UCSD-AML1 (cell line): Measurements from ENCODE around the gene KLHDC7B.
A peak's percentile ranks its signal among the peaks of the same experiment; 100 is the strongest.

ENCODE experiments used
- DNase-seq: peaks from one replicate; lab custom pipeline; 2025; ENCODE audit not compliant: unreplicated experiment; lab: John Stamatoyannopoulos, UW

Gene KLHDC7B

DNA sequence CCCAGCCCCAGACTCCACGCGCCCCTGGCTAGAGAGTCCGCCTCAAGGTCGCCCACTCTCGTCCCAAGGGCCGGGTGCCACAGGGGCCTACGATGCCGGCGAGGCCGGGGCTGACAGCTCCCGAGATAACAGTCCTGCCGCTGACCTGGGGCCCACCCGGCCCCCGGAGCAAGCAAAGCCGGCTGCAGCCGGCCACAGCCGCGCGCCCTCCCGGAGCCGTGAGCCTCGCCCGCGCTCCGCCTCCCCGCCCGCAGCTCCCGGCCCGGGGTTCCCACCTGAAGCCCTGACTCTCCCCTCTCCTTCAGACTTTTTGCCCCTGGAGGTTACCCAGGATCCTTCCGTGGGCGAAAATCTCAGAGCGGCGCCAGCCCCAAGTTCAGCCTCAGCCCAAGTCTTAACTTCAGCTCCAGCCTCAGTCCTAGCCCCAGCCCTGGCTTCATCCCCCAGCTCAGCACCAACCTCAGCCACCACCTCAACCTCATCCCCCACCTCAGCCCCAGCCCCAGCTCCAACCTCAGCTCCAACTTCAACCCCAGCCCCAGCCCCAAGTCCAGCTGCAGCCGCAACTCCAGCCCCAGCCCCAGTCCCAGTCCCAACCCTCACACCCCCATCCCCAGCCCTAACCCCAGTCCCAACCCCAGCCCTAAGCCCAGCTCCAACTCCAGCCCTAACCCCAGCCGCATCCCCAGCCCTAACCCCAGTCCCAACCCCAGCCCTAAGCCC, 1.7 kb downstream of the KLHDC7B start:
- DNase-seq: no peak

DNA sequence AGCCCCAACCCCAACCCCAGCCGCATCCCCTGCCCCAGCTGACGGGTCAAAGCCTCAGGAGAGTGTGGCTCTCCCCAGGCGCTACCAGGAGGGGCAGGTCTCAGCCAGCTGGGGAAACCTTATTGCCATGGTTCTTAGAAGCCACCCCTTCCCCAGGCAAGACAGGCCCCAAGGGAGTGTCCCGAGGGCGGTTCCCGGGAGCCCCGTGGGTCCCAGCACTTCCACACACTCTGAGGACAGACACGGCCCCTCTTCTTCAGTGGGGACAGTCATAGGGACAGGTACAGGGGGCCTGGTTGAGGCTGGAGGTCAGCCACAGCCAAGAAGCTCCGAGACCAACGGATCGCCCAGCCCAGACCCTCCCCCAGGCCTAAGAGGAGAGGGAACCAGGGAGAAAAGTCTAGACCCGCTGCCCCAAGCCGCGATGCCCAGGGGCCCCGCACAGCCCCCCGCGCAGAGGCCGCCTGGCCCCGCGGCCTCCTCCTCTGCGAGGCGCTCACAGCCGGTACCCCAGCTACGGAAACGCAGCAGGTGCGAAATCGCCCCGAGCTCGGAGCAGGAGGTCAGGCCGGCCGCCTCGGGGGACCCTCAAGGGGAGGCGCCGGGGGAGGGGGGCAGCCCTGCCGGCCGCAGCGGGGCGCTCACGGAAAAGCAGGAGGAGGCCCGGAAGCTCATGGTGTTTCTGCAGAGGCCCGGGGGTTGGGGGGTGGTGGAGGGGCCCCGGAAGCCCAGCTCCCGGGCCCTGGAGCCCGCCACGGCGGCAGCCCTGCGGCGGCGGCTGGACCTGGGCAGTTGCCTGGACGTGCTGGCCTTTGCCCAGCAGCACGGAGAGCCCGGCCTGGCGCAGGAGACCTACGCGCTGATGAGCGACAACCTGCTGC, 2.6 kb downstream of the KLHDC7B start:
- no peak for DNase-seq

DNA sequence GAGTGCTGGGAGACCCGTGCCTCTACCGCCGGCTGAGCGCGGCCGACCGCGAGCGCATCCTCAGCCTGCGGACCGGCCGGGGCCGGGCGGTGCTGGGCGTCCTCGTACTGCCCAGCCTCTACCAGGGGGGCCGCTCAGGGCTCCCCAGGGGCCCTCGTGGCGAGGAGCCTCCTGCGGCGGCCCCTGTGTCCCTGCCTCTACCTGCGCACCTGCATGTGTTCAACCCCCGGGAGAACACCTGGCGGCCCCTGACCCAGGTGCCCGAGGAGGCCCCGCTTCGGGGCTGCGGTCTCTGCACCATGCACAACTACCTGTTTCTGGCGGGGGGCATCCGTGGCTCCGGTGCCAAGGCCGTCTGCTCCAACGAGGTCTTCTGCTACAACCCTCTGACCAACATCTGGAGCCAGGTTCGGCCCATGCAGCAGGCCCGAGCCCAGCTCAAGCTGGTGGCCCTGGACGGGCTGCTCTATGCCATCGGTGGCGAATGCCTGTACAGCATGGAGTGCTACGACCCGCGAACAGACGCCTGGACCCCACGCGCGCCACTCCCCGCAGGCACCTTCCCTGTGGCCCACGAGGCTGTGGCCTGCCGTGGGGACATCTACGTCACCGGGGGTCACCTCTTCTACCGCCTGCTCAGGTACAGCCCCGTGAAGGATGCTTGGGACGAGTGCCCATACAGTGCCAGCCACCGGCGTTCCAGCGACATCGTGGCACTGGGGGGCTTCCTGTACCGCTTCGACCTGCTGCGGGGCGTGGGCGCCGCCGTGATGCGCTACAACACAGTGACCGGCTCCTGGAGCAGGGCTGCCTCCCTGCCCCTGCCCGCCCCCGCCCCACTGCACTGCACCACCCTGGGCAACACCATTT, 3.5 kb downstream of the KLHDC7B start:
- no peak for DNase-seq

DNA sequence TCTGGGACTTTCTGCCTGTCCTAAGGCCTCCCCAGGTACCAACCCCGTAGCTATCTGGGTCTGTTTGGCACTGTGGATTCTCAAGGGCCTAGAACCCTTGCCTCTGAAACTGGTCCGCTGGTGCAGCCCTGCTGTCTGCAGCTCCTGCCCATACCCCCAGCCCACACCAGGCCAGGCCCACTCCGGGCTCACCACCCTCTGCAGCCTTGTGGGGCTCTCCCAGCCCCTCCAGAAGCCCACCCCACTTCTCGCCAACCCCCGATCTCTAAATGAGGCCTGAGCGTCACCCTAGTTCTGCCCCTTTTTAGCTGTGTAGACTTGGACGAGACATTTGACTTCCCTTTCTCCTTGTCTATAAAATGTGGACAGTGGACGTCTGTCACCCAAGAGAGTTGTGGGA, 4.7 kb downstream of the KLHDC7B start:
- no peak for DNase-seq

DNA sequence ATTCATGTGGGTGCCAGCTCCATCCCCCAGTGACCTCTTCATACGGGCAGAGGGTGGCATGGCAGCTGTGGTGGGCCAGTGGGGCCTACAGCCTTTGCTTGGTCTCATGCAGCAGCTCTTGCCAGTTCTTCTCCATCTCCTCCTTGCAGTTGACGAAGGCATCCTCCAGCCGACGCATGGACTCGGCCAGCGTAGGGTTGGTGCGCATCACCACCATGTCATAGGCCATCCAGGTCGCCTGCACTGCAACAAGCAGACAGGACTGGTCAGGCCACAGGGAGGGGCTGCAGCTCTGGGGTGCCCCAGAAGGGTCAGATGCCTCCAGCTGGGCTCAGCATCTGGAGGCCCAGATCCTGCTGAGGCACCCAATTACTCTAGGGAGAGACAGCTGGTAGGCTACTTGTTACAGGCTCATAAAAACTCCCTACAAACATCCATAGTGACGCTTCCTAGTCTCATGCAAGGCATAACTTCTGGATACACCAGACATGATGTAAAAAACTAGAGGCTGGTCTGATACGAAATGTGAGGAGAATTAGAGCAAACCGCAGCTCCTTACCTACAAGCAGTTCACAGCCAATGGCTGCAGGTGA, 5.6 kb downstream of the KLHDC7B start:
- no peak for DNase-seq

DNA sequence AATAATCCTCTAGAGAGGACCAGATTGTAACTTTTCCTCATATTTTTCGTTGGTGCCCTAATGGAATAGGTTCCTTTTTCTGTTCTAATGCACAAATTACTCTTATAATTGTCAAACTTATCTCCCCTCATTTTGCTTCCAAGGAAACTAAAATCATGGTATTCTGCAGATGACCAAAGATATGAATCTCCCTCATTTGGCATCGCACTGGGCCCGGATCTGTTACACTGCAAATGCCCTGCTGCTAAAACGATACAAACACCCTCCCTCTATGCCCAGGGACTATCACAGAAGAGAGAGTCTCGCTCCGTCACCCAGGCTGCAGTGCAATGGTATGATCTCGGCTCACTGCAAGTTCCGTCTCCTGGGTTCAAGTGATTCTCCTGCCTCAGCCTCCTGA, 7.6 kb downstream of the KLHDC7B start:
- DNase-seq: no peak

DNA sequence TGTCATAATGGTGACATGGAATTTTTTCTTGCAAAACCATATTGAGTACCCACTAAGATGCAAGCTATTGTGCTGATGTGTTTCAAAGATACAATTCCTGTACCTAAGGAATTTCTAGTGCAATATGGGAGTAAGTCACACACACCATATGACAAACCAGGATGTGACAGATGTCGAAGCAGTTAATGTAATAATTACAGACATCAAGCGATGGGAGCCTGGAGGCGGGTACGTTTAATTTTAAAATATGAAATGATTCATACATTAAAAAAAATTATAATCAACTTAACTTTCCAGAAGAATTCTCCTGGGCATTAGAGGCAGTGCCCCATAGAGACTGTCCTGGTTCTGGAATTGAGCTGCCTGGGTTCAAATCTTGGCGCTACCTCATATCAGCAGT, 11.0 kb downstream of the KLHDC7B start:
- no peak for DNase-seq

DNA sequence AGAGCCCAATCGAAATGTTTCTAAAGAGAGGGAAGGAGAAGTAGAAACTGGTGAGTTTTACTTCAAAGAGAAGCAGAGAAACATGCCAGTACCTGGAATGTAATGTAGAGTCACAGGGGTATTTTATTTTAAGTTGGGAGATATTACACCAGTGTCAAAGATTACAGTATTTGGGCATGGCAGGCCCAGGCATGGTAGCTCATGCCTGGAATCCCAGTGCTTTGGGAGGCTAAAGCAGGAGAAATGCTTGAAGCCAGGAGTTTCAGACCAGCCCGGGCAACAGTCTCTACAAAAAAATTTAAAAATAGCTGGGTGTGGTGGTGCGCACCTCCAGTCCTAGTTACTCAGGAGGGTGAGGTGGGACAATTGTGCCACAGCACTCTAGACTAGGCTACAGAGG, 14.3 kb downstream of the KLHDC7B start:
- no peak for DNase-seq

DNA sequence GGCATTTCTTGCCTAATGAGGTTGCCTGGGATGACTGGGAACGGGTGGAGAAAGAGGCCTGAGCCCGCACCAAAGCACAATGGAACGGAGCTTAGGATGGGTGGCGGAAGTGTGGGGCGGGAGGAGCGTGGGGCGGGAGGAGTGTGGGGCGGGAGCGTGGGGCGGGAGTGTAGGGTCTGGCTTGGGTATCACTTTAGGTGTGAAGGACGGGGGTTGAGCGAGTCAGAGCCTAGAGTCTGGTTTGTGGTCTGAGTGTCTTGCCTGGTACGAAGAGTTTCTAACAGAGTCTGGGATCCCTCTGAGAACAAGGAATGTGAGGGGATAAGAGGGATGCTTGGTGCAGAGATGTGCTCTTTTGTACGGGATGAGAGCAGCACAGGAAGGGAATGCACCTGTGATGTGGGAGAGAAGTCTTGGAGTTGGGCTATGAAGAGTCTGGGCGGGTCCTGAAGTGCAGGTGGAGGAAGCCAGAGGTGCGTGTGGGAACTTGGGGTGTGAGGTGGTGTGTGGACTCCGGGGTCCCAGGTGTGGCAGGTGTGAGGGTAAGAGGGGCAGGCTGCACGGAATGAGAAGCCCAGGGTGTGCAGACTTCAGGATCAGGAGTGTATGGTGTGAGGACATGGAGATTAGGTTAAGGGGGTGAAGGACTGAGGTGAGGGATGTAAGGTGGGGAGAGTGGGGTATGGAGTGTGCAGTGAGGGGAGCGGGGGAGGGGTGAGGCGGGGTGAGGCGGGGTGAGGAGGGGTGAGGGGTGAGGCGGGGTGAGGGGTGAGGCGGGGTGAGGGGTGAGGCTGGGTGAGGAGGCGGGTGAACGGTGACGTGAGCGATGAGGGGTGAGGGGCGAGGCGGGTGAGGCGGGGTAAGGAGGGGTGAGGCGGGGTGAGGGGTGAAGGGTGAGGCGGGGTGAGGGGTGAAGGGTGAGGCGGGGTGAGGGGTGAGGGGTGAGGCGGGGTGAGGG, 16.0 kb downstream of the KLHDC7B start:
- no peak for DNase-seq

DNA sequence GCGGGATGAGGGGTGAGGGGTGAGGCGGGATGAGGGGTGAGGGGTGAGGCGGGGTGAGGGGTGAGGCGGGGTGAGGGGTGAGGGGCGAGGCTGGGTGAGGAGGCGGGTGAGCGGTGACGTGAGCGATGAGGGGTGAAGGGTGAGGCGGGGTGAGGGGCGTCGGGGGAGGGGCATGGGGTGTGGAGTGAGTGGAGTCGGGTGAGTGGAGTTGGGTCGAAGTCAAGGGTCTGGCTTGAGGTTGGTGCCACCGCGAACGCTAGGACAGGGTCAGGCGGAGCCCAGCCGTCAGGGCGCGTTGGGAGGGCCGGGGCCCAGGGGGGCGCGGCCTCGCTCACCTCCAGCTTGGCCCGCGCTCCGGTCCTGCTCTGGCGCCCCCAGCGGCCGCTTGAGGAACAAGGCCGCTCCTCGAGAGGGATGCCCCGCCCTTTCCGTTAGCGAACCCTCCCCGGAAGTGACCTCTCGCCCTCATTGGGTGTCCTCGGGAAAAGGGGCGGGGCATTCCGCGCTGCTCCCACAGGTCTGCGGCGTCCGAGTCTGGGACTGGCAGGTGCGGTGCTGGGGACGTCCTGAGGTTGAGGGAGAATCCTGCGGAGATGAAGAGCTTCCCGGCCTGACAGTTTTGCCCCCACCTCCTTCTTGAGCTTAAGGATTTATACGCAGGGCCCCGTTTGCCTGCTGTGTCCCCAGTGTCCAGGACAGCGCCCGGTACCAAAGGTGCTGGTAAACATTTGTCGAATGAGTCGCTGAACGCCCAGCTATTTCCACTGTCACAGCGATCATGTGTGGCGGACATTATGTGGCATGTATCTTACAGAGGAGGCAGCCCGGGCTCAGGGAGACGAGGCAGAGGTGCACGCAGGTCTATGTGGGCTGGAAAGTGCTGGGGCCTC, 17.1 kb downstream of the KLHDC7B start, which contains the start of gene SYCE3:
Gene SYCE3, minus strand, starts transcription at position 397 of the 890 bp plus-strand sequence. CDS start 6,514 bp downstream, outside the sequence.
- peak; percentile 96 for DNase-seq

DNA sequence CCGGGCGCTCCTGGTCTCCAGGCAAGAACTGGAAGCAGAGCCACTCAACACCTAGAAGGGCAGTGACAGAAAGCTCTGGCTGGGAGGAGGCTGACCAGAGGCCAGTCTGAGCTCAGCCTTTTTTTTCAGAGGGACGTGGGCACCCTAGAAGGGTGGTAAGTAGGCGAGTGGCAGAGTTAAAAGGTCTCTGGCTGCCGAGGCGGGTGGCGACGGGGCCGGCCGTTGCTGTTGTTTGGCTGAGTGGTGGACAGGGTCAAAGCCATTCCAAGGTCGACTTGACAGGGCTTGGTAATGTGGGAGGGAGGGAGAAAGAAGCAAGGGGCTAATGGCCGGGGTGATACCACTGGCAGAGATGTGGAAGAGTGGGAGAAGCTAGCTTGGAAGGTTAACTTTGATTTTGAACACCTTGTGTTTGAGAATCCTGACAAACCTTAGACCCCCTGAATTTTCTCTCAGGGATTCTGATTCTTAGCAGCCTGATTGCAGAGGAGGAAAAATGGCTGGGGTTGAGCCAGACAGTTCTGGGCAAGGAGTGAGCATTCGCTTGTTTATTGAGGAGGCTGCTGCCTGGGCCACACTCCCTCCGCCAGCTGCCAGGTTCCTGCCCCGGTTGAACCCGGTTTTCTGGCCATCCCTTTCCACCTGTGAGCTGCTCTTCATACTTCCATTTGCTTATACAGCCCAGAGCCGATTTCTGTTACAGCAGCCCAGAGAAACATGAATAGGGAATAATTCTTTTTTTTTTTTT, 17.9 kb downstream of the KLHDC7B start:
- no peak for DNase-seq

DNA sequence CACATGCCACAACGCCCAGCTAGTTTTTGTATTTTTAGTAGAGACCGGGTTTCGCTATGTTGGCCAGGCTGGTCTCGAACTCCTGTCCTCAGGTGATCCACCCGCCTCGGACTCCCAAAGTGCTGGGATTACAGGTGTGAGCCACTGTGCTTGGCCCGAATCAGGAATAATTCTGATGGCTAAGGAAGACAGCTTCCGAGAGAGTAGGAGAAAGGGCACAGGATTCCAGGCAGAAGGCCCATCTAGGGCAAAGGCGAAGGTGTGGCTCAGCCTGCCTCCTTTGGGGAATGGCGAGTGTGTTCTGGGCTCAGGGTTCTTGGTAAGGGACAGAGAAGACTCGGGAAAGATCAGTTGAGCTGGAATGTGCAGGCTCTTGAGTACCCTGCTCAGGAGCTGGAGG, 18.6 kb downstream of the KLHDC7B start:
- DNase-seq: no peak

DNA sequence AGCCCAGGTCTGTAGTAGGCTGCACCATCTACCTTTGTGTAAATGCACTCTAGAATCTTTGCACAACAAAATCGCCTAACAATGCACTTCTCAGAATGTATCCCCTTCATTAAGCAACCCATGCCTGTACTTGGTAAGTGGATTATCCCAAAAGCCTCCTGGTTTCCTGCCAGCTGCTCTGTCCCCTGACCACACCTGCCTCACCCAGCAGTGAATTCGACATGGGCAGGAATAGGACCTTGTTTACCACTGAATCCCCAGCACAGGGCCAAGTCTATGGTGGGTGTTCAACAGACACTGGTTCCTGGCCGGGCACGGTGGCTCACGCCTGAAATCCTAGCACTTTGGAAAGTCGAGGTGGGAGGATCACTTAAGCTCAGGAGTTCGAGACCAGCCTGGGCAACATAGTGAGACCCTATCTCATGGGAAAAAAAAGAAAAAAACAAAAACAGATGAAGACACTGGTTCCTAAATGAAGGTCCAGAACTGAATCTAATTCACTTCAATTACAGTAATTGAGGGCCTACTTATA, 22.1 kb downstream of the KLHDC7B start:
- no peak for DNase-seq

DNA sequence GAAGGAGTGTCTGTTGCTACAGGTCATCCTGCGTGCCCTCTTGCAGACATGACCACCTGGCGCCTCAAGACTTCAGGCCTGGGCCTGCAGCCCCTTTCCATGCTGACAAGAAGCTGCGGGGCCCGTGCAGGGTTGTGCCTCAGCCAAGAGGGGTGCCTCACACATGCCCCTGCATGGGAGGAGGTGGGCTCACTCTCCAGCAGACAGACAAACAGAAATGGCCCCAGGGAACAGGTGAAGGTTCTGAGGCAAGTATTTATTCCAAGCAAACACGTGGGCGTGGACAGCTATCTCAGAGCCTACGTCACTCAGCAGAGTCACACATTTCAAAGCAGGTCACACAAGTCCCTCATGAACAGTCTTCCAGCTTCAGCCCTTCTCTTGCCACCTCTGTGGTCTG, 22.9 kb downstream of the KLHDC7B start:
- DNase-seq: no peak

DNA sequence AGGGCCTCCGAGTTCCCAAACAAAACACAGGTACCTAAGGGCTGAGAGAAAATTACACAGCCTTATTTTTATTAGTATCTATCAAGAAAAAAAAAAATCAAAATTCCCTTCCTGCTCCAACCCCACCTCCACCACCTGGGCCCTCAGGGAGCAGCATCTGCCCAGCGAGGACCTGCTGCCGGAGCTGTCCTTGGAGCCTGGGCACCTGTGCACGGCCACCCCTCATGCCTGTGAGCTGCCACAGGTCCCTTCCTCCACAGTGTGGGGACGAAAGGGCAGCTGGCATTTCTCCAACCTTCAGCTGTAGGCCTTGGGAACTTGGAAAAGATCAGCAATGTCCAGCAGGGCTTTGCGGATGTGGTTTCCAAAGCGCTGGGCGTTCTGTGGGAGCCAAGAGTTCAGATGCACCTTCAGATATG, 23.4 kb downstream of the KLHDC7B start:
- DNase-seq: no peak

DNA sequence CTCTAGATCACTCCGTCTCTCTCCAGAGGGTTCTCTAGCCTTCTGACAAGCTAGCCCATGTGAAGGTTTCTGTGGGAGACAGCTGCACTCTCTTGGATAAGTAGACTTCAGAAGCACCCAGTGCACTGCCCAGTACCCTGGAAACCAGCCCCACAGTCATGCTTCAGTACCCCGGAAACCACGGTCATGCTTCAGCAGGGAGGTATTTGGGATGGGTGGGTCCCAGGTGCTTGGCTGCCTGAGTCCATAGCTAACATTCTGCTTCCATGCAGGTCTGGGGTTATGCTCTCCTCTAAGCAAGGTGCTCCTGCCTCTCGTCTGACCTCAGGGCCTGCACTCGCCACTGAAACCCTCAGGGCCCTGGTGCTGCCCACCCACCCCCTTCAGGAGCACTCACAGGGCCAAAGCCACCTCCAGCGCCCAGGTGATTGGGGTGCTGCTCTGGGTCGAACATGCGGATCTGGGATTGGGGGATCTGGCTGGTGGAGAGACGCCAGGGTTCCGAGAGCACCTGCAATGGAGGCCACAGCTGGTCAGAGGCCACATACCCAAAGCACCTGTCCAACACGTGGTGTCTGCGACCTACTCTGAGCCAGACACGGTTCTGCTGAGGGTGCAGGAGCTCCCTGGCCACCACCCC, 24.3 kb downstream of the KLHDC7B start:
- no peak for DNase-seq

DNA sequence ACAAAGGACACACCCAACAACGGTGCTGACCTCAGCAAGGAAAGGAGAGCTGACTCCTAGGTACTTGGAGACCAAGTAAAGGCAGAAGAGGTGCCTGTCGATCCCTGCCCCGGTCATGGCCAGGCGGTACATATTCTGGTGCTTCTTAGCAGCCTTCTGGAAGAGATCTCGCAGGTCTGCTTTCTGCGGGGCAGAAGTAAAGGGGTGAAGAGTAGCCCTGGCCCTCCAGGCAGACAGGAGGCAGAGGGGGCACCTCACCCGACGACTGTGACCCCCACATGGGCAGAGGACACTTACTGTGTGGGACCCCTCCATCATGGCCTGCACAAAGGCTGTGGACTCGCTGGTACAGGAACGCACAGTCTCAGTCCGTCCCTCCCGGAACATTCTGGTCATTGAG, 25.2 kb downstream of the KLHDC7B start:
- no peak for DNase-seq
